ENCODE results near the gene PEDS1.

Gene PEDS1

DNA sequence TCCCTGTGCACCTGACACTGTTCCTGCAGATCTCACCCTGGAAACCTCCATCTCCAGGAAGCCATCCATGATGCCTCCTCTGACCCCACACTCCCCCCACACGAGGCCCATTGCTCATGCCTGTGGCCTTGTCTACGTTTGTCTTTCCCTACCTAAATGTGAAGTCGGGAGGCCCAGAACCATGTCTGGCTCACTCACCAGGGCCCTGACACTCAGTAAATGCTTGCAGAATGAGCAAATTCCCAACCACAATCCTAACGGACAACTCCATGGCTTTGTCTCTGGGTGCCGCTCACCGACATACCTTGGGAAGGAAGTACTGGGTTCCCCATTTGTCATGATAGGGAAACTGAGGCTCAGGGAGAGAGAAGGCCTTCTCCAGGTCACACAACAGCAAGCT lies 7.3 kb downstream of the PEDS1 start:
- Histone ChIP-seq H3K4me1 (ENCODE audit: control insufficient read depth in 1 of 2, insufficient read depth in 1 of 2, low read depth in 1 of 2, low read length in 1 of 2) (peaks cover 17 to 18% of the 10 kb centered on the region in 2 experiments), H3K9me3 (no peaks in the 10 kb centered on the region), H3K4me3 (ENCODE audit: low read depth in 1 of 2, low read length in 1 of 2) (peak overlapping the region in 1 of 2 experiments; percentile 29), H3K27me3 (no peaks in the 10 kb centered on the region), H3K27ac (peak overlapping the region; percentile 83), H3K36me3 (peaks cover 33% of the 10 kb centered on the region)
- TF ChIP-seq, protein P1, sequence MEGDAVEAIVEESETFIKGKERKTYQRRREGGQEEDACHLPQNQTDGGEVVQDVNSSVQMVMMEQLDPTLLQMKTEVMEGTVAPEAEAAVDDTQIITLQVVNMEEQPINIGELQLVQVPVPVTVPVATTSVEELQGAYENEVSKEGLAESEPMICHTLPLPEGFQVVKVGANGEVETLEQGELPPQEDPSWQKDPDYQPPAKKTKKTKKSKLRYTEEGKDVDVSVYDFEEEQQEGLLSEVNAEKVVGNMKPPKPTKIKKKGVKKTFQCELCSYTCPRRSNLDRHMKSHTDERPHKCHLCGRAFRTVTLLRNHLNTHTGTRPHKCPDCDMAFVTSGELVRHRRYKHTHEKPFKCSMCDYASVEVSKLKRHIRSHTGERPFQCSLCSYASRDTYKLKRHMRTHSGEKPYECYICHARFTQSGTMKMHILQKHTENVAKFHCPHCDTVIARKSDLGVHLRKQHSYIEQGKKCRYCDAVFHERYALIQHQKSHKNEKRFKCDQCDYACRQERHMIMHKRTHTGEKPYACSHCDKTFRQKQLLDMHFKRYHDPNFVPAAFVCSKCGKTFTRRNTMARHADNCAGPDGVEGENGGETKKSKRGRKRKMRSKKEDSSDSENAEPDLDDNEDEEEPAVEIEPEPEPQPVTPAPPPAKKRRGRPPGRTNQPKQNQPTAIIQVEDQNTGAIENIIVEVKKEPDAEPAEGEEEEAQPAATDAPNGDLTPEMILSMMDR (IDR thresholded peaks at IDR 0.05) = no peak

GRCh38 chr20:50145566-50145965 lies 8.0 kb downstream of the PEDS1 start:
- Histone ChIP-seq H3K4me1 (ENCODE audit: control insufficient read depth in 1 of 2, insufficient read depth in 1 of 2, low read depth in 1 of 2, low read length in 1 of 2) (peaks cover 17 to 18% of the 10 kb centered on the region in 2 experiments), H3K27me3 (no peaks in the 10 kb centered on the region), H3K36me3 (peaks cover 39% of the 10 kb centered on the region), H3K9me3 (no peaks in the 10 kb centered on the region), H3K27ac (peak overlapping the region; percentile 83), H3K4me3 (ENCODE audit: low read depth in 1 of 2, low read length in 1 of 2) (no peak overlapping the region)
- TF ChIP-seq, protein P1 (IDR thresholded peaks at IDR 0.05) = no peak

DNA sequence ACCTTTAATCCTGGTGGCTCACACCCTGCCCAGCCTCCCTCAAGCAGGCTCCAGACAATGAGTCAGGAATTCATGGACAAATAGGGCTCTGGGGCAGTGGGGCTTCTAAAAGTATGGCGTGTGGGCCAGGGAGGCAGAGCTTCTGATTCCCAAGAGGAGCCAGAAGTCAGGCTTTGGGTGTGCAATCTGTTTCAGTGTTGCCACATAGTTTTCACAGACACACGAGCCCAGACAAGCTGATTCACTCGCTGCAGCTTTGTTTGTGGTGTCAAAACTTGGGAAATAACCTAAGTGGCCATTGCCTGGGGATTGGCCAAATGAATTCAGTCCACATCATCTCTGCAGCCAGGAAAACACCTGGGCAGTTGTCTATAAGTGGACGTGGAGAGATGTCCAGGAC lies 9.2 kb downstream of the PEDS1 start:
- TF ChIP-seq, protein P1 (IDR thresholded peaks at IDR 0.05) = no peak

GRCh38 chr20:50142812-50143211 lies 10.7 kb downstream of the PEDS1 start:
- peaks cover 17 to 18% of the 10 kb centered on the region in 2 experiments for H3K4me1 ChIP-seq (ENCODE audit: control insufficient read depth in 1 of 2, insufficient read depth in 1 of 2, low read depth in 1 of 2, low read length in 1 of 2)
- TF ChIP-seq, protein P1 (IDR thresholded peaks at IDR 0.05) = no peak
- no peak overlapping the region for H3K4me3 ChIP-seq (ENCODE audit: low read depth in 1 of 2, low read length in 1 of 2)
- no peaks in the 10 kb centered on the region for H3K9me3 ChIP-seq
- H3K27ac ChIP-seq = no peak overlapping the region
- peaks cover 48% of the 10 kb centered on the region for H3K36me3 ChIP-seq
- no peaks in the 10 kb centered on the region for H3K27me3 ChIP-seq

More for the DNA sequence above, 9.2 kb downstream of the PEDS1 start:
- Histone ChIP-seq H3K4me3 (ENCODE audit: low read depth in 1 of 2, low read length in 1 of 2) (no peak overlapping the region), H3K9me3 (no peaks in the 10 kb centered on the region), H3K27me3 (no peaks in the 10 kb centered on the region), H3K36me3 (peaks cover 44% of the 10 kb centered on the region), H3K4me1 (ENCODE audit: control insufficient read depth in 1 of 2, insufficient read depth in 1 of 2, low read depth in 1 of 2, low read length in 1 of 2) (peaks cover 17 to 18% of the 10 kb centered on the region in 2 experiments), H3K27ac (no peak overlapping the region)

DNA sequence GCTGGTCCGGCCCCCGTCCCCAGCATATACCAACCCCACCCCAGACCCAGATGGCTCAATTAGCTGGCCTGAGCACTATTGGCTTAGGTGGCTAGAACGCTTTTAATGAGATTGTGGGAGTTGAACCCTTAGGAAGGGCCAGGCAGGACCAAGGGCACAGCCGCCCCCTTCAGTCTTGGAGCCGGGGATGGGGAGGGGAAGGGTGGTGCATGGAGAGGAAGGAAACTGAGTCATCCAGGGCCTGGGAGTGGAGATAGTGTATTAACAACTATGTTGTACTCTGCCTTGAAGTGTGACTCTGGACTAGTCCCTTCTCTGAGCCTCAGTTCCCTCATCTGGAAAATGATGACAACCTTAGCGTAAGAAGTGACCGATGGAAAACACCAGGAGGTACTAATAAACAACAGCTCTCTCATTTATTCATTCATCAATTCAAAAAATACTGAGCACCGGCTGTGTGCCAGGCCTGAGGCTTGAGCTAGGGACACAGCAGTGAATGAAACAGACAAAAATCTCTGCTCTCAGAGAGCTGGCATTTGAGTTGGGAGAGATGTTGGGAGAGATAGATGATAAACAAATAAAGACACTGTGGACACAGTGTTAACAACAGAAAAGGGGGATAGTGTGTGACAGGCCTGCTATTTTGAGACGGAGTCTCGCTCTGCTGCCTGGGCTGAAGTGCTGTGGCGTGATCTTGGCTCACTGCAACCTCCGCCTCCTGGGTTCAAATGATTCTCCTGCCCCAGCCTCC lies 11.5 kb downstream of the PEDS1 start:
- H3K27ac ChIP-seq = no peak overlapping the region
- TF ChIP-seq, protein P1 (IDR thresholded peaks at IDR 0.05) = no peak
- H3K4me1 ChIP-seq (ENCODE audit: control insufficient read depth in 1 of 2, insufficient read depth in 1 of 2, low read depth in 1 of 2, low read length in 1 of 2) = peaks cover 13 to 14% of the 10 kb centered on the region in 2 experiments
- no peaks in the 10 kb centered on the region for H3K27me3 ChIP-seq
- H3K4me3 ChIP-seq (ENCODE audit: low read depth in 1 of 2, low read length in 1 of 2) = no peak overlapping the region
- peaks cover 53% of the 10 kb centered on the region for H3K36me3 ChIP-seq
- no peaks in the 10 kb centered on the region for H3K9me3 ChIP-seq
